HCT116 (cell line): ENCODE results near the gene MCL1. TPM values are rescaled to one million over a fixed set of nuclear protein-coding genes. Genes with fewer than 3 reads are reported as not detected.

ENCODE experiments used
- ATAC-seq: fragments of 200-7000 bp; cut with Tn5 transposase; 2 replicates; pipeline ENCODE4 v1.9.1; 2020; ENCODE audit warnings: mild to moderate bottlenecking, moderate library complexity
- BruUV-seq: library from RNA; stranded (reverse); fragments of 400-500 nt; replicated peaks from 2 replicates; lab custom pipeline; 2021; lab: Mats Ljungman, UMichigan
- CTCF ChIA-PET: fragments of 300-600 bp; sonication (Branson Sonifier 250); formaldehyde crosslinking; loops from one replicate; lab custom pipeline; 2021; ENCODE audit warnings: antibody characterized with exemption; lab: Charles Lee
- POLR2A ChIA-PET: fragments of 300-600, 350-600 bp; sonication (Branson Sonifier 250); formaldehyde crosslinking; loops from one replicate; lab custom pipeline; 2021; ENCODE audit warnings: antibody characterized with exemption; lab: Charles Lee
- RAD21 ChIA-PET, 2 experiments: fragments of 300-600 bp; sonication (Branson Sonifier 250); formaldehyde crosslinking; loops; one replicate each; lab custom pipeline; 2023; ENCODE audit warnings: low total read pairs in 2 of 2; ENCODE audit not compliant: uncharacterized antibody in 2 of 2, unreplicated experiment in 2 of 2, low non-redundant PET in 1 of 2; lab: Charles Lee
- DNase-seq: peaks from one replicate; pipeline ENCODE4 v3.0.0-alpha.2; 2010; ENCODE audit warnings: low read depth, low spot score
- H2AFZ ChIP-seq: fragments of 200-600 bp; shearing (Covaris generic), sonication (generic); 2 replicates; pipeline ENCODE4 v1.6.1; 2017; ENCODE audit warnings: low read depth, mixed run types, mixed read lengths, antibody characterized with exemption, low read length; ENCODE audit not compliant: poor library complexity, severe bottlenecking
- H3K27ac ChIP-seq: 2 replicates; pipeline ENCODE4 v1.5.1; 2012; ENCODE audit warnings: low read depth, low read length
- H3K27me3 ChIP-seq: fragments of 200-600 bp; sonication (generic); 2 replicates; pipeline ENCODE4 v1.6.1; 2016; ENCODE audit warnings: mixed run types, low read length, mixed read lengths; ENCODE audit not compliant: insufficient read depth
- H3K36me3 ChIP-seq, 2 experiments: fragments of 200-500 bp in 1 of 2; fragments of 200-600 bp in 1 of 2; sonication (Bioruptor generic) in 1 of 2; sonication (generic) in 1 of 2; 2 replicates each; pipeline versions ENCODE4 v1.5.1 to v1.6.1; 2014 to 2016; ENCODE audit warnings: low read length in 2 of 2, inconsistent platforms in 1 of 2, mixed read lengths in 1 of 2, mixed run types in 1 of 2; ENCODE audit not compliant: insufficient read depth in 2 of 2, control insufficient read depth in 1 of 2
- H3K4me1 ChIP-seq, 2 experiments: fragments of 200-600 bp in 1 of 2; sonication (generic) in 1 of 2; 2 replicates each; pipeline versions ENCODE4 v1.5.1 to v1.6.1; 2012 to 2017; ENCODE audit warnings: low read length in 2 of 2, inconsistent platforms in 1 of 2, mild to moderate bottlenecking in 1 of 2, mixed read lengths in 1 of 2, mixed run types in 1 of 2, moderate library complexity in 1 of 2; ENCODE audit not compliant: insufficient read depth in 2 of 2, control insufficient read depth in 1 of 2
- H3K4me2 ChIP-seq: fragments of 200-600 bp; sonication (generic); 2 replicates; pipeline ENCODE4 v1.6.1; 2017; ENCODE audit warnings: mixed run types, low read length, mixed read lengths
- H3K4me3 ChIP-seq, 2 experiments: fragments of 200-600 bp in 1 of 2; sonication (generic) in 1 of 2; replicated peaks in 1 of 2; 2 replicates each; pipeline ENCODE4 v1.5.1; 2011 to 2016; ENCODE audit warnings: low read length in 2 of 2, control low read depth in 1 of 2, low read depth in 1 of 2, mild to moderate bottlenecking in 1 of 2, mixed read lengths in 1 of 2, mixed run types in 1 of 2
- H3K79me2 ChIP-seq: fragments of 200-600 bp; sonication (generic); 2 replicates; pipeline ENCODE4 v1.6.1; 2017; ENCODE audit warnings: mild to moderate bottlenecking, mixed run types, low read length, moderate library complexity, mixed read lengths; ENCODE audit not compliant: insufficient read depth
- H3K9ac ChIP-seq: fragments of 200-600 bp; sonication (generic); 2 replicates; pipeline ENCODE4 v1.6.1; 2016; ENCODE audit warnings: low read length, mixed read lengths
- H3K9me2 ChIP-seq: fragments of 200-600 bp; sonication (generic), shearing (Covaris generic); 2 replicates; pipeline ENCODE4 v1.6.1; 2017; ENCODE audit warnings: mixed run types, mild to moderate bottlenecking, moderate library complexity; ENCODE audit not compliant: insufficient read depth
- H3K9me3 ChIP-seq, 2 experiments: fragments of 200-500 bp in 1 of 2; fragments of 200-600 bp in 1 of 2; sonication (Bioruptor generic) in 1 of 2; sonication (generic) in 1 of 2; 2 replicates each; pipeline ENCODE4 v1.6.1; 2014 to 2017; ENCODE audit warnings: low read length in 2 of 2, mixed read lengths in 2 of 2, inconsistent platforms in 1 of 2, low read depth in 1 of 2, mild to moderate bottlenecking in 1 of 2, mixed run types in 1 of 2, moderate library complexity in 1 of 2; ENCODE audit not compliant: control insufficient read depth in 1 of 2, insufficient read depth in 1 of 2
- H4K20me1 ChIP-seq: fragments of 200-600 bp; sonication (generic), shearing (Covaris generic); 2 replicates; pipeline ENCODE4 v1.6.1; 2017; ENCODE audit warnings: mixed run types, mild to moderate bottlenecking, moderate library complexity; ENCODE audit not compliant: insufficient read depth
- ATF3 ChIP-seq: IDR thresholded peaks from 2 replicates; pipeline ENCODE4 v1.6.1; 2012
- CBX3 ChIP-seq: IDR thresholded peaks from 2 replicates; pipeline ENCODE4 v1.6.1; 2012; ENCODE audit warnings: low read depth
- EGR1 ChIP-seq: IDR thresholded peaks from 2 replicates; pipeline ENCODE4 v1.6.1; 2012; ENCODE audit warnings: low read depth
- ELF1 ChIP-seq: IDR thresholded peaks from 2 replicates; pipeline ENCODE4 v1.6.1; 2012; ENCODE audit warnings: low read depth, borderline replicate concordance
- FOSL1 ChIP-seq: IDR thresholded peaks from 2 replicates; pipeline ENCODE4 v1.6.1; 2012; ENCODE audit warnings: low read depth
- POLR2A ChIP-seq: IDR thresholded peaks from 2 replicates; pipeline ENCODE4 v1.7.0; 2011; ENCODE audit warnings: borderline replicate concordance; ENCODE audit not compliant: insufficient read depth, insufficient read length; ENCODE audit errors: extremely low read depth
- POLR2AphosphoS5 ChIP-seq: IDR thresholded peaks from 2 replicates; pipeline ENCODE4 v1.6.1; 2011; ENCODE audit warnings: mild to moderate bottlenecking, low read depth, low read length, moderate library complexity
- RAD21 ChIP-seq: IDR thresholded peaks from 2 replicates; pipeline ENCODE4 v1.6.1; 2012; ENCODE audit warnings: low read depth, mild to moderate bottlenecking
- REST ChIP-seq: IDR thresholded peaks from 2 replicates; pipeline ENCODE4 v1.6.1; 2012; ENCODE audit warnings: low read depth
- SIN3A ChIP-seq: IDR thresholded peaks from 2 replicates; pipeline ENCODE4 v1.6.1; 2012; ENCODE audit warnings: low read depth
- SP1 ChIP-seq: IDR thresholded peaks from 2 replicates; pipeline ENCODE4 v1.6.1; 2012; ENCODE audit warnings: low read depth
- SRF ChIP-seq: IDR thresholded peaks from 2 replicates; pipeline ENCODE4 v1.6.1; 2012; ENCODE audit warnings: low read depth
- YY1 ChIP-seq: IDR thresholded peaks from 2 replicates; pipeline ENCODE4 v1.6.1; 2011; ENCODE audit warnings: low read length, low read depth, moderate library complexity, mild to moderate bottlenecking; ENCODE audit not compliant: insufficient replicate concordance; ENCODE audit errors: extremely low read depth
- ZBTB33 ChIP-seq: IDR thresholded peaks from 2 replicates; pipeline ENCODE4 v1.6.1; 2011; ENCODE audit warnings: mild to moderate bottlenecking, low read length, moderate library complexity; ENCODE audit not compliant: insufficient replicate concordance; ENCODE audit errors: extremely low read depth
- ZFX ChIP-seq: fragments of 450-650 bp; IDR thresholded peaks from 2 replicates; pipeline ENCODE4 v1.6.1; 2017
- intact Hi-C: fragments of 100-400 bp; cut with micrococcal nuclease; formaldehyde crosslinking; loops from 2 replicates; pipeline ENCODE4 v1.10.0; 2022
- total RNA-seq: library from RNA; stranded (reverse); gene quantifications from one replicate; pipeline ENCODE4 v1.2.1, GENCODE V29; 2021; ENCODE audit not compliant: unreplicated experiment

The MCL1 gene
- total RNA-seq, 1 experiment from 2014 or later = 146 TPM

GRCh38 chr1:150551784-150552127 lies 27.7 kb downstream of the MCL1 start:
- CTCF ChIA-PET = interaction anchor here (1.2 to 2.5 kb wide), 2 partner anchors 9 to 20 kb away, joined by 6 to 29 read pairs; no protein-coding TSS in a partner anchor
- peaks cover 10 to 25% of the 10 kb centered on the region in 2 experiments; a peak in 3 of 4 replicates for H3K4me1 ChIP-seq

More at GRCh38 chr1:150551784-150552127, 27.7 kb downstream of the MCL1 start:
- Histone ChIP-seq H3K27me3 (no peaks in the 10 kb centered on the region), H3K36me3 (no peaks in the 10 kb centered on the region), H2AFZ (no peak overlapping the region), H3K4me2 (no peak overlapping the region), H3K9me3 (no peaks in the 10 kb centered on the region), H3K79me2 (no peaks in the 10 kb centered on the region), H3K4me3 (no peak overlapping the region), H4K20me1 (no peaks in the 10 kb centered on the region), H3K9ac (no peak overlapping the region), H3K27ac (no peak overlapping the region), H3K9me2 (no peaks in the 10 kb centered on the region)
- TF ChIP-seq POLR2AphosphoS5 (no peak), RAD21 (no peak), CBX3 (no peak), YY1 (no peak), EGR1 (no peak), SP1 (no peak), ATF3 (no peak), ELF1 (no peak), SIN3A (no peak), ZFX (no peak), FOSL1 (no peak), POLR2A (no peak), SRF (no peak), REST (no peak), ZBTB33 (no peak)
- ATAC-seq = no peak
- BruUV-seq = no TSS peak
- ChIA-PET RAD21 (no interaction called here), POLR2A (no interaction called here)
- DNase-seq = no peak
- intact Hi-C loops = no loop called here
